Measurements from ENCODE around the gene TRIB2.

The TRIB2 gene

GRCh38 chr2:12700989-12701388 is 15.7 kb upstream of the TRIB2 start:
- no peak for FAIRE-seq

GRCh38 chr2:12701786-12702167 is 15.0 kb upstream of the TRIB2 start:
- FAIRE-seq = no peak

- no peak for FAIRE-seq
Measured at GRCh38 chr2:12702168-12703121, 14.3 kb upstream of the TRIB2 start.

GRCh38 chr2:12704378-12704777 is 12.4 kb upstream of the TRIB2 start:
- no peak for FAIRE-seq

- FAIRE-seq = no peak
Measured at GRCh38 chr2:12705230-12705629, 11.5 kb upstream of the TRIB2 start.

GRCh38 chr2:12705742-12706141 is 11.0 kb upstream of the TRIB2 start:
- FAIRE-seq = no peak

- FAIRE-seq = no peak
Measured at GRCh38 chr2:12708508-12709206, 8.1 kb upstream of the TRIB2 start.

GRCh38 chr2:12709207-12709522 is 7.6 kb upstream of the TRIB2 start:
- no peak for FAIRE-seq

GRCh38 chr2:12710301-12710700 is 6.4 kb upstream of the TRIB2 start:
- no peak for FAIRE-seq

GRCh38 chr2:12711339-12711738 is 5.4 kb upstream of the TRIB2 start:
- FAIRE-seq = no peak

- no peak for FAIRE-seq
Measured at GRCh38 chr2:12712881-12713280, 3.9 kb upstream of the TRIB2 start.

- no peak for FAIRE-seq
Measured at GRCh38 chr2:12714391-12715221, 2.1 kb upstream of the TRIB2 start.

GRCh38 chr2:12715258-12716031 is 1.3 kb upstream of the TRIB2 start:
- no peak for FAIRE-seq

GRCh38 chr2:12716032-12716281 is 779 bp upstream of the TRIB2 start:
- FAIRE-seq = no peak

GRCh38 chr2:12717191-12718014 is 667 bp downstream of the TRIB2 start:
- FAIRE-seq = no peak

GRCh38 chr2:12718015-12718671 is 1.4 kb downstream of the TRIB2 start:
- FAIRE-seq = no peak

GRCh38 chr2:12718711-12719399 is 2.1 kb downstream of the TRIB2 start:
- FAIRE-seq = no peak

- FAIRE-seq = no peak
Measured at GRCh38 chr2:12719400-12720277, 2.9 kb downstream of the TRIB2 start.

GRCh38 chr2:12720278-12720620 is 3.5 kb downstream of the TRIB2 start:
- no peak for FAIRE-seq

All from endometrium (tissue), 2 donors.